GM18868 (cell line): Measurements from ENCODE around the gene LMNTD2.

ENCODE experiments used
- ATAC-seq: cut with Tn5 transposase; IDR thresholded peaks from one replicate; pipeline ENCODE4 v1.9.1; 2021; ENCODE audit warnings: mild to moderate bottlenecking, moderate library complexity; ENCODE audit not compliant: unreplicated experiment

LMNTD2 gene

GRCh38 chr11:560305-561147, at the start of gene LMNTD2, which contains the start of gene RASSF7:
Gene LMNTD2 (minus strand): TSS chr11:560738. CDS start chr11:560716, 22 bp downstream.
Gene RASSF7 (plus strand): TSS chr11:560970. CDS start chr11:561769, 799 bp downstream.
- ATAC-seq: peak; percentile 85

- ATAC-seq: no peak
Measured at GRCh38 chr11:609341-609811, 48.8 kb upstream of the LMNTD2 start.

- ATAC-seq: no peak
Measured at GRCh38 chr11:608791-609251, 48.3 kb upstream of the LMNTD2 start.

- ATAC-seq: no peak
Measured at GRCh38 chr11:607971-608659, 47.6 kb upstream of the LMNTD2 start.

- ATAC-seq: no peak
Measured at GRCh38 chr11:607020-607780, 46.7 kb upstream of the LMNTD2 start.

GRCh38 chr11:606245-606644, 45.7 kb upstream of the LMNTD2 start:
- ATAC-seq: no peak

GRCh38 chr11:605286-606129, 45.0 kb upstream of the LMNTD2 start:
- ATAC-seq: no peak

- ATAC-seq: no peak
Measured at GRCh38 chr11:603154-603553, 42.6 kb upstream of the LMNTD2 start.

GRCh38 chr11:601573-602245, 41.2 kb upstream of the LMNTD2 start:
- ATAC-seq: no peak

- ATAC-seq: no peak
Measured at GRCh38 chr11:598005-598680, 37.6 kb upstream of the LMNTD2 start.

GRCh38 chr11:597166-597725, 36.7 kb upstream of the LMNTD2 start:
- no peak for ATAC-seq

GRCh38 chr11:596374-596773, 35.8 kb upstream of the LMNTD2 start:
- no peak for ATAC-seq

- ATAC-seq: no peak
Measured at GRCh38 chr11:595400-595799, 34.9 kb upstream of the LMNTD2 start.

- no peak for ATAC-seq
Measured at GRCh38 chr11:593347-593746, 32.8 kb upstream of the LMNTD2 start.

- no peak for ATAC-seq
Measured at GRCh38 chr11:592918-593317, 32.4 kb upstream of the LMNTD2 start.

GRCh38 chr11:592501-592900, 32.0 kb upstream of the LMNTD2 start:
- ATAC-seq: no peak

GRCh38 chr11:590997-591396, 30.5 kb upstream of the LMNTD2 start:
- no peak for ATAC-seq

- no peak for ATAC-seq
Measured at GRCh38 chr11:589798-590197, 29.3 kb upstream of the LMNTD2 start.

- ATAC-seq: no peak
Measured at GRCh38 chr11:587978-588380, 27.4 kb upstream of the LMNTD2 start.
